Measurements from ENCODE around the gene ITPKB. TPM values are rescaled to one million over a fixed set of nuclear protein-coding genes. Genes with fewer than 3 reads are reported as not detected.
A peak's percentile ranks its signal among the peaks of the same experiment; 100 is the strongest.

The ITPKB gene
- total RNA-seq, 1 donor from 2014 or later: 31.2 TPM

DNA sequence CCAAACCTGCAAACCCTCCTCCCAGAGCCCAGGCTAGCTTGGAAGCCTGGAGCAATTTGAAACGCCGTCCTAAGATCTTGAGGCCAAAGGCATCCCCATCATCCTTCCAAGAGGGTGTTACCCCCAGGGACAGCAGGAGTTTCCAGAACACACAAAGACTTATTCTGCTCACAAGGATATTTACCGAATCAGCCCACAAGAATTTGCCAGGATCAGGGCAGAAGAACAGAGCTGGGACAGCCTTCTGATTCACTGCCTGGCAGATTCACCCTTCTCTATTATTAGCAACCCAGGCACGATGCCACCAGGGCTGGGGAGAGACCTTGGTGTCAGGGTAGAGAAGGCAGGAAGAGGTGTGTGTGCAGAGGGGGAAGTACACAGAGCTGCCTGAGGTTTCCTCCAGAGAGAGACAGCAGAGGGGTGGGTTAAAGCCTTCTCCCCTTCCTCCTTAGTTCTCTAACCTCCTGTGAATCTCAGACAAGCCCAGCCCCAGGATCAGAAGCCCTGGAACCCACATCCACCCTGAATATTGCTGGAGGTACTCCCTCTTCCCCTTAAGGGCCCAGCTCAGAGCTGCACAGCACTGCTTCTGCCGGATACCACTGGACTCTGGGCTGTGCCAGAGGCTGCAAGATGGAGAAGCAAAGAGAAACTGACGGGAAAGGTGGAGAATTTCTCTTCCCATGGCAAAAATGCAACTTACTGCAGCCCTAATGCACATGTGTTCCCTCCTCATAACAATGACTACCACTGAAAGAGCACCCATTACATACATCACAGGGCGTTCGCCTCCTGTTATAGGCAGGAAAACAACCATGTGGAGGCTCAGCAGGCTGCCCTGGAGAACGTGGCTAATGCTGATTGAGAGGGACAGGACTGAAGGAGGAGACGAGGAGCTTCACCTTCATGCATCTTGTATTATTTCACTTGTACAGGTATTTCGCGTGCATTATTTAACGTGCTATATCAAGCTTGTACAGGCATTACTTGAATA, 61.8 kb downstream of the ITPKB start:
- no peaks in the 10 kb centered on the region for H3K27me3 Mint-ChIP-seq
- no peaks in the 10 kb centered on the region for H3K9me3 Mint-ChIP-seq
- peaks cover 14% of the 10 kb centered on the region for H3K36me3 Mint-ChIP-seq (ENCODE audit: low read depth)
- H3K27ac Mint-ChIP-seq: peak overlapping the region; percentile 88
- DNase-seq: peak; percentile 90
- peaks cover 80% of the 10 kb centered on the region for H3K4me1 Mint-ChIP-seq
- intact Hi-C loops (cut with micrococcal nuclease): loop anchor here (1.0 to 5.0 kb wide), 6 partner anchors 26 to 205 kb away; no protein-coding TSS in a partner anchor
- peak overlapping the region; percentile 66 for H3K4me3 Mint-ChIP-seq

GRCh38 chr1:226676381-226676780, 62.7 kb downstream of the ITPKB start:
- H3K36me3 Mint-ChIP-seq (ENCODE audit: low read depth): peaks cover 23% of the 10 kb centered on the region
- peak overlapping the region; percentile 88 for H3K27ac Mint-ChIP-seq
- no peaks in the 10 kb centered on the region for H3K9me3 Mint-ChIP-seq
- intact Hi-C loops (cut with micrococcal nuclease): loop anchor here (2.0 to 5.0 kb wide), 3 partner anchors 36 to 206 kb away; no protein-coding TSS in a partner anchor
- H3K4me3 Mint-ChIP-seq: peak overlapping the region; percentile 66
- H3K4me1 Mint-ChIP-seq: peaks cover 83% of the 10 kb centered on the region
- no peaks in the 10 kb centered on the region for H3K27me3 Mint-ChIP-seq
- DNase-seq: peak; percentile 76

- Mint-ChIP-seq H3K36me3 (ENCODE audit: low read depth) (peaks cover 28% of the 10 kb centered on the region), H3K4me3 (peak overlapping the region; percentile 66), H3K27me3 (no peaks in the 10 kb centered on the region), H3K9me3 (no peaks in the 10 kb centered on the region), H3K4me1 (peaks cover 83% of the 10 kb centered on the region), H3K27ac (peak overlapping the region; percentile 88)
- peak; percentile 76 for DNase-seq
- intact Hi-C loops (cut with micrococcal nuclease): loop anchor here (1.0 to 5.0 kb wide), 4 partner anchors 37 to 206 kb away; partner anchors contain the start of gene ITPKB
Measured at GRCh38 chr1:226675715-226676357, 63.2 kb downstream of the ITPKB start.

- no peaks in the 10 kb centered on the region for H3K9me3 Mint-ChIP-seq
- H3K36me3 Mint-ChIP-seq (ENCODE audit: low read depth): peaks cover 32% of the 10 kb centered on the region
- H3K27ac Mint-ChIP-seq: peak overlapping the region; percentile 88
- intact Hi-C loops (cut with micrococcal nuclease): loop anchor here (1.0 to 5.0 kb wide), 2 partner anchors 64 to 207 kb away; partner anchors contain the start of gene ITPKB
- peak overlapping the region; percentile 66 for H3K4me3 Mint-ChIP-seq
- peak; percentile 94 for DNase-seq
- H3K27me3 Mint-ChIP-seq: no peaks in the 10 kb centered on the region
- H3K4me1 Mint-ChIP-seq: peaks cover 76% of the 10 kb centered on the region
Measured at GRCh38 chr1:226674892-226675714, 64.0 kb downstream of the ITPKB start.

DNA sequence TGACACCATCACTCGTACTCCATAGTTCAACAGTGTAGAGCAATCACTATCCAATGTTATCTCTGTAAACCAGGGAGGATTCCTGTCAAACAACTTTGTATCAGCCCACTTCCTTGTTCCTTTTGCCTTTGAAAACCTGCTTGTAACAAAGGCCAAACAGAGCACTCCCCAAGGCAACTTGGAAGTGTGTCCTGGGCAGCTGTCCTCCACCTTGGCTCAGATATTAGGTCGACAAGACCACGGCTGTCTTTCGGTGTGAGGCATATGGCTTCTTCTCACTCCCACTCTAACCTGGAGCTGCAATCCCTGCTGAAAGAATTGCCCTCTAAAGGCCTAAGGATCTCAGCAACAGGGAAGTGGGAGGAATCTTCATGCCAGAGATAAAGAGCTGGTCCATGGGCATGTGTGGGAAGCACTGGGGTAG, 66.7 kb downstream of the ITPKB start:
- H3K4me1 Mint-ChIP-seq: peaks cover 54% of the 10 kb centered on the region
- no peaks in the 10 kb centered on the region for H3K9me3 Mint-ChIP-seq
- intact Hi-C loops (cut with micrococcal nuclease): no loop called here
- H3K4me3 Mint-ChIP-seq: no peak overlapping the region
- peak overlapping the region; percentile 37 for H3K27ac Mint-ChIP-seq
- no peak for DNase-seq
- H3K27me3 Mint-ChIP-seq: no peaks in the 10 kb centered on the region
- peaks cover 34% of the 10 kb centered on the region for H3K36me3 Mint-ChIP-seq (ENCODE audit: low read depth)

DNA sequence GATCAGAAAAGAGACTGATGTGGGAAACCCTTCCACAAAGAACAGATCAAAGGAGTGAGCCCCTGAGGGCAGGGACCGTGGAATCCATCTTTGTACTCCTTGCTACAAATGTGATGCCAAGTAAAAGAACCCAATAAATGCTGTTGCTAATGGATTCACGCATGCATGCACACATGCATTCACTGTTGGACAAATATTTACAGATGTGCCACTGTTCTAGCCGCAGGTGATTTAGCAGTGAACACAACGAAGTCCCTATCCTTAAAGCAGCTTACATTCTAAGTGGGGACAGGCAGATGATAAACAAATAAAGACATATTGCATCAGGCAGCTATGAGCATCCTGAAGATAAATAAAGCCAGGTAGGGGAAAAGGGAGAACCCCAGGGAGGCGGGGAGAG, 67.8 kb downstream of the ITPKB start:
- Mint-ChIP-seq H3K36me3 (ENCODE audit: low read depth) (peaks cover 32% of the 10 kb centered on the region), H3K9me3 (no peaks in the 10 kb centered on the region), H3K4me1 (peaks cover 53% of the 10 kb centered on the region), H3K4me3 (no peak overlapping the region), H3K27ac (peak overlapping the region; percentile 58), H3K27me3 (no peaks in the 10 kb centered on the region)
- DNase-seq: no peak
- intact Hi-C loops (cut with micrococcal nuclease): no loop called here

DNA sequence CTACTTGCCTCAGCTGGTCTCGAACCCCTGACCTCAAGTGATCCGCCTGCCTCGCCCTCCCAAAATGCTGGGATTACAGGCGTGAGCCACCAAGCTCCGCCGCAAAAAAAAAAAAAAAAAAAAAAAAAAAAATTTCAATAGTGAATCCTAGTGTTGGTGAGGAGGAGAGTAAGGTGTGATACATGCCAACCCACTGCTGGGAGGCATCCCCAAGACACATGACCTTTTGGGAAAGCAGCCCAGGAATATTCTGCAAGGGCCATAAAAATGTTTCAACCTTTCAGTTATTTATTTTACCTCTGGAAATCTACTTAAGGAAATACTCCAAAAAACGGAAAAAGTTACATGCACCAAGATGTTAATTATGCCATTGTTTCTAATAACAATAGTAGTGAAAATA, 69.0 kb downstream of the ITPKB start:
- H3K4me1 Mint-ChIP-seq: peaks cover 49% of the 10 kb centered on the region
- H3K9me3 Mint-ChIP-seq: no peaks in the 10 kb centered on the region
- H3K27ac Mint-ChIP-seq: no peak overlapping the region

DNA sequence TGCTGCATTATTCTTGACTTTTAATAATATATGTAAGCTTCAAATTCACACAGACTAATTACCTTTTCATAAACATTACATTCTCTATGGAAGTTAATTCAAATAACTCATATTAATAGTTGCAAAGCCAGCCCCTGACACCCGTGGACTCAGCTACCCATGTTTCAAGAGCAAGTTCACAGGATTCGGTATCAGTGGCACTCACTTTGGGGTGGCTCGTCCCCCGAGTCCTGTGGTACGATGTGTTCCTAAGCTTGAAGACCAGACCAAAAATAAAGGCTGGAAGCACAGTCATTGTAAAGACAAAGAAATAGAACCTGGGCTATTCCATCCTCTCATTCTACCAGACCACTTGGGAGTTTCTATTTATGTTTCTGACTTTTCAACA, 70.9 kb downstream of the ITPKB start:
- intact Hi-C loops (cut with micrococcal nuclease): no loop called here
- Mint-ChIP-seq H3K4me1 (peaks cover 51% of the 10 kb centered on the region), H3K36me3 (ENCODE audit: low read depth) (peaks cover 24% of the 10 kb centered on the region), H3K9me3 (no peaks in the 10 kb centered on the region), H3K4me3 (no peak overlapping the region), H3K27me3 (no peaks in the 10 kb centered on the region), H3K27ac (no peak overlapping the region)
- no peak for DNase-seq

More for the DNA sequence above, 69.0 kb downstream of the ITPKB start:
- H3K4me3 Mint-ChIP-seq: no peak overlapping the region
- DNase-seq: no peak
- peaks cover 30% of the 10 kb centered on the region for H3K36me3 Mint-ChIP-seq (ENCODE audit: low read depth)
- H3K27me3 Mint-ChIP-seq: no peaks in the 10 kb centered on the region
- intact Hi-C loops (cut with micrococcal nuclease): no loop called here

- Mint-ChIP-seq H3K4me3 (no peak overlapping the region), H3K4me1 (peaks cover 59% of the 10 kb centered on the region), H3K9me3 (no peaks in the 10 kb centered on the region), H3K27me3 (no peaks in the 10 kb centered on the region), H3K27ac (no peak overlapping the region), H3K36me3 (ENCODE audit: low read depth) (peaks cover 14% of the 10 kb centered on the region)
- DNase-seq: no peak
- intact Hi-C loops (cut with micrococcal nuclease): no loop called here
Measured at GRCh38 chr1:226666692-226667091, 72.4 kb downstream of the ITPKB start.

GRCh38 chr1:226666164-226666506, 72.9 kb downstream of the ITPKB start:
- no peak overlapping the region for H3K27ac Mint-ChIP-seq
- no peak overlapping the region for H3K4me3 Mint-ChIP-seq
- intact Hi-C loops (cut with micrococcal nuclease): no loop called here
- no peaks in the 10 kb centered on the region for H3K27me3 Mint-ChIP-seq
- peaks cover 60% of the 10 kb centered on the region for H3K4me1 Mint-ChIP-seq
- peaks cover 10% of the 10 kb centered on the region for H3K36me3 Mint-ChIP-seq (ENCODE audit: low read depth)
- DNase-seq: no peak
- H3K9me3 Mint-ChIP-seq: no peaks in the 10 kb centered on the region

DNA sequence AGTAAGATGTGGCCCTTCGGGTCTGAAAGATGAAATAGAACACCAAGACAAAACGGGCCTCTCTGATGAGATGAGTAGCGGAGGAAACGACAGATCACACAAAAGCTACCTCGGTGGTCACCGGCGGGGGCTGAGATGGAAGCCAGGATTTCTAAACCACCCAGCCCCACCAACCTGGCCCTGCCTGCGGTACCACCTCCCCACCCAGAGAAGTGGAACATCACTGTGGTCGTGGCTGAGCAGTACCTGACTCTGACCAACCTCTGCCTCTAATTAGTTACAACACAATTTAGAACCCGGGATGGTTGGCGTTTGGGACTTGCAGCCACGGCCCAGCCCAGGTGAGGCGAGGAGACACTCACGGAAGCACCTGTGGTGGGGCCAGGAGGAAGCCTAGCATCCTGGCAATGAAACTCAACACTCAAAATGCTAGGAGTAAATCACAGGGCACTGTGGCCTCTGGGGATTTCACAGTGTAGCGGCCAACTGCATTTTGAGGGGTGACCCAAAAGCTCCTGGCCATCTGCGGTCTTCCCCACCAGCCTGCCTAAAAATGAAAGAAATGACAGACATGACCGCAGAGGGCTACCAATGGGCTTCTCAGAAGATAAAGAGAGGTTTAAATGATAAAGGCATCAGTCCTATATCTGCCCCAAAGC, 73.4 kb downstream of the ITPKB start:
- no peak overlapping the region for H3K4me3 Mint-ChIP-seq
- H3K27me3 Mint-ChIP-seq: no peaks in the 10 kb centered on the region
- intact Hi-C loops (cut with micrococcal nuclease): no loop called here
- H3K4me1 Mint-ChIP-seq: peaks cover 62% of the 10 kb centered on the region
- H3K9me3 Mint-ChIP-seq: no peaks in the 10 kb centered on the region
- peaks cover 9% of the 10 kb centered on the region for H3K36me3 Mint-ChIP-seq (ENCODE audit: low read depth)
- no peak overlapping the region for H3K27ac Mint-ChIP-seq
- no peak for DNase-seq

DNA sequence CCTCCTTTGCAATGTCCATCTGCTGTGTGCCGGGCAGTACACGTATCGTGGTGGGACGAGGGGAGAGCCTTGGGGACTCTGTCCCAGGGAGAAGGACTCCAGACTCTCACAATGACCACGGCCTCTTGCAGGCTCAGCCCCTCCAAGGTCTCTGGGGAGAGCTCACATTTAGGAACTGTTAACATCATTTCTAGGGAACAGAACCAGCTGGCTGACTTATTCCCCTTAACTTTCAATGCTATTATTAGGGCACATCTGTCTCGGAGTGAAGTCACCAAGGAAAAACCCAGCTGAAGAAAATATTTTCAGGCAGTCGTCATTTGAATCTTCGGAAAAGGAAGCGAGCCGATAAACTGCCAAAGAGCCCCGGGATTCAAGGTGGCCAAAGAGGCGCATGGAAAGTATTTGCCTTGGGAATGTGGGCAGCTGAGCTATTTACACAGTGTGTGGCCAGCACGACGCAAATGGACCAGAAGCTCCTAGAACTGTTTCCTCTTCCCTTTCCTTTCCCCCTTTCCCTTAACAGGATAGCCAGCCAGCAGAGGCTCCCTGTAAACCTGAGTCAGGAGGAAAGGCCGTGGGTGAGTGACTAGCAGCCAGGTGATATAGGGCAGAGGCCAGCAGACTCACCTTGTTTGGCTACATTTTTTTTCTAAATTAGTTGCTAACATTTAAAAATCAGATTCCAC, 74.5 kb downstream of the ITPKB start:
- H3K9me3 Mint-ChIP-seq: no peaks in the 10 kb centered on the region
- no peaks in the 10 kb centered on the region for H3K27me3 Mint-ChIP-seq
- no peak overlapping the region for H3K4me3 Mint-ChIP-seq
- H3K27ac Mint-ChIP-seq: no peak overlapping the region
- H3K36me3 Mint-ChIP-seq (ENCODE audit: low read depth): peaks cover 7% of the 10 kb centered on the region
- intact Hi-C loops (cut with micrococcal nuclease): loop anchor here (5.0 kb wide), 1 partner anchor 257 kb away; the partner anchor contains the start of gene PARP1
- DNase-seq: no peak
- H3K4me1 Mint-ChIP-seq: peaks cover 72% of the 10 kb centered on the region

All from activated CD4-positive, alpha-beta T cell treated with anti-CD3 and anti-CD28 coated beads, Interleukin-2, amount 10 ng/mL, durations not matched to agents 24 days and 14 days (primary cell).